ENCODE results near the gene DLGAP1.

DLGAP1 gene

DNA sequence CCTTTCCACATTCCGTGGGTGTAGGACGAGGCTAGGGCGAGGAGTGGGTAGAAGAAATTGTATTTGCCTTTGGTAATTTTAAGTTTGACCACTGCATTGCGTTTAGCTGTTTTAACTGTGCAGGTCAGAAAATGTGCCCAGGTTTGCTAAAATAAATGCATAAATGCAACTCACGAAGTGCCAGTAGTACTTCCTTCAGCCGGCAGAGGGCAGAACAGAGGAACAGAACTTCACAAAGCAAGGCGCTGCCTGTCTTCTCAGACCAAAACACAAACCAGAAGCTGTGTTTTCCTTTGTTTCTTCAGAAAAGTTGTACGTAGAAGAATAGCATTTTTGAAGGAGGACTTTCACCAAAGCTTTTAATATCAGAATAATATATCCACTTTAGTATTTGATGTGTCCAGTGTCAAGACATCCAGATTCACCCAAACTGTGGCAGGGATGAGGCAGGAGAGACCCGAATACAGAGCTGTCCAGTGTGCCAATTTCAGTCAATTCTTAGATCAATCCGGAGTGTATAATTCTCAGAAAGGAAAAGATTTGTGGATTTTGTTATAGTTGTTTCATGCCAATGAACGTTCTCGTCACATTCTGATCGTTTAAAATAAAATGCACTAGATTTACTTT is 348.6 kb downstream of the DLGAP1 start:
- TF ChIP-seq NFIC (IDR thresholded peaks at IDR 0.05) (no peak), RAD21 (IDR thresholded peaks at IDR 0.05; ENCODE audit: low read depth) (peak; percentile 54)

DNA sequence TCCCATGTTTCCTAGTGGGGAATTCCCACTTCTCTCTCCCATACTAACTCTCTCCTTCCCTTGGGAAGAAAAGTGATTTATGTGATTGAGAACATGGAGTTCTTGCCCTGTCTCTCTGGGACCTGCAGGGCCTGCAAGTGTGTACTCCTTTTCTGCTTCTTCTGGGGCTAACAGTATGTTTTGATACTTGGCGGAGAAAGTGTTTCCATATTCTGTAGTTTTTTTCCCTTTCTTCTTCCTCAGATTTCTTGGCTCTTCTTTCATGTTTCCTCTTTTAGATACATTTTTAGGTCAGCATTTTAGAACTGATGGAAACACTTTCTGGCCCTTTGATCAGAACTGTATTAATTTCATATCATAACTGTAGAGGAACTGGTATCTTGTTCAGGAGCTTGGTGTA is 352.2 kb downstream of the DLGAP1 start:
- TF ChIP-seq CREB1 (IDR thresholded peaks at IDR 0.05; ENCODE audit: low read depth) (no peak), TEAD4 (IDR thresholded peaks at IDR 0.05) (no peak), YY1 (IDR thresholded peaks at IDR 0.05; ENCODE audit: low read depth) (no peak), CEBPB (IDR thresholded peaks at IDR 0.05) (no peak), FOXM1 (IDR thresholded peaks at IDR 0.05; ENCODE audit: borderline replicate concordance, low read depth) (no peak), TAF1 (IDR thresholded peaks at IDR 0.05; ENCODE audit: low read depth) (no peak), RAD21 (IDR thresholded peaks at IDR 0.05; ENCODE audit: low read depth) (no peak), NFIC (IDR thresholded peaks at IDR 0.05) (no peak), TCF12 (IDR thresholded peaks at IDR 0.05; ENCODE audit: low read depth) (no peak), EGR1 (IDR thresholded peaks at IDR 0.05) (no peak), ZBTB7A (IDR thresholded peaks at IDR 0.05; ENCODE audit: low read depth) (no peak), EP300 (IDR thresholded peaks at IDR 0.05; ENCODE audit: borderline replicate concordance) (no peak)
- TF ChIP-seq, protein P1, sequence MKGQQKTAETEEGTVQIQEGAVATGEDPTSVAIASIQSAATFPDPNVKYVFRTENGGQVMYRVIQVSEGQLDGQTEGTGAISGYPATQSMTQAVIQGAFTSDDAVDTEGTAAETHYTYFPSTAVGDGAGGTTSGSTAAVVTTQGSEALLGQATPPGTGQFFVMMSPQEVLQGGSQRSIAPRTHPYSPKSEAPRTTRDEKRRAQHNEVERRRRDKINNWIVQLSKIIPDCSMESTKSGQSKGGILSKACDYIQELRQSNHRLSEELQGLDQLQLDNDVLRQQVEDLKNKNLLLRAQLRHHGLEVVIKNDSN (IDR thresholded peaks at IDR 0.05) = no peak
- TF ChIP-seq, protein P2, sequence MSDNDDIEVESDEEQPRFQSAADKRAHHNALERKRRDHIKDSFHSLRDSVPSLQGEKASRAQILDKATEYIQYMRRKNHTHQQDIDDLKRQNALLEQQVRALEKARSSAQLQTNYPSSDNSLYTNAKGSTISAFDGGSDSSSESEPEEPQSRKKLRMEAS (IDR thresholded peaks at IDR 0.05) = no peak
- TF ChIP-seq, protein P3, sequence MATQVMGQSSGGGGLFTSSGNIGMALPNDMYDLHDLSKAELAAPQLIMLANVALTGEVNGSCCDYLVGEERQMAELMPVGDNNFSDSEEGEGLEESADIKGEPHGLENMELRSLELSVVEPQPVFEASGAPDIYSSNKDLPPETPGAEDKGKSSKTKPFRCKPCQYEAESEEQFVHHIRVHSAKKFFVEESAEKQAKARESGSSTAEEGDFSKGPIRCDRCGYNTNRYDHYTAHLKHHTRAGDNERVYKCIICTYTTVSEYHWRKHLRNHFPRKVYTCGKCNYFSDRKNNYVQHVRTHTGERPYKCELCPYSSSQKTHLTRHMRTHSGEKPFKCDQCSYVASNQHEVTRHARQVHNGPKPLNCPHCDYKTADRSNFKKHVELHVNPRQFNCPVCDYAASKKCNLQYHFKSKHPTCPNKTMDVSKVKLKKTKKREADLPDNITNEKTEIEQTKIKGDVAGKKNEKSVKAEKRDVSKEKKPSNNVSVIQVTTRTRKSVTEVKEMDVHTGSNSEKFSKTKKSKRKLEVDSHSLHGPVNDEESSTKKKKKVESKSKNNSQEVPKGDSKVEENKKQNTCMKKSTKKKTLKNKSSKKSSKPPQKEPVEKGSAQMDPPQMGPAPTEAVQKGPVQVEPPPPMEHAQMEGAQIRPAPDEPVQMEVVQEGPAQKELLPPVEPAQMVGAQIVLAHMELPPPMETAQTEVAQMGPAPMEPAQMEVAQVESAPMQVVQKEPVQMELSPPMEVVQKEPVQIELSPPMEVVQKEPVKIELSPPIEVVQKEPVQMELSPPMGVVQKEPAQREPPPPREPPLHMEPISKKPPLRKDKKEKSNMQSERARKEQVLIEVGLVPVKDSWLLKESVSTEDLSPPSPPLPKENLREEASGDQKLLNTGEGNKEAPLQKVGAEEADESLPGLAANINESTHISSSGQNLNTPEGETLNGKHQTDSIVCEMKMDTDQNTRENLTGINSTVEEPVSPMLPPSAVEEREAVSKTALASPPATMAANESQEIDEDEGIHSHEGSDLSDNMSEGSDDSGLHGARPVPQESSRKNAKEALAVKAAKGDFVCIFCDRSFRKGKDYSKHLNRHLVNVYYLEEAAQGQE (IDR thresholded peaks at IDR 0.05; ENCODE audit: low read depth) = no peak

DNA sequence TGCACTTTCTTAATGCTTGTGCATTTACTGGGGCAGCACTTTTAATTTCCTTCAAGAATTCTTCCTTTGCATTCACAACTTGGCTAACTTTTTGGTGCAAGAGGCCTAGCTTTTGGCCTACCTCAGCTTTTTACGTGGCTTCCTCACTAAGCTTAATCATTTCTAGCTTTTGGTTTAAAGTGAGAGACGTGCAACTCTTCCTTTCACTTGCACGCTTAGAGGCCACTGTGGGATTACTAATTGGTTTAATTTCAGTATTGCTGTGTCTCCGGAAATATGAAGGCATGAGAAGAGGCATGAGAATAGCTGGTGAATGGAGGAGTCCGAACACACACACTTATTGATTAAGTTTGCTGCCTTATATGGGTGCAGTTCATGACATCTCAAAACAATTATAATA is 354.1 kb downstream of the DLGAP1 start:
- TF ChIP-seq TEAD4 (IDR thresholded peaks at IDR 0.05) = no peak
- TF ChIP-seq TAF1 (IDR thresholded peaks at IDR 0.05; ENCODE audit: low read depth) = no peak
- TF ChIP-seq TCF12 (IDR thresholded peaks at IDR 0.05; ENCODE audit: low read depth) = no peak
- TF ChIP-seq NFIC (IDR thresholded peaks at IDR 0.05) = no peak
- TF ChIP-seq, protein P3 (IDR thresholded peaks at IDR 0.05; ENCODE audit: low read depth) = no peak
- no peak for TF ChIP-seq CEBPB (IDR thresholded peaks at IDR 0.05)
- TF ChIP-seq YY1 (IDR thresholded peaks at IDR 0.05; ENCODE audit: low read depth) = no peak
- no peak for TF ChIP-seq FOXM1 (IDR thresholded peaks at IDR 0.05; ENCODE audit: borderline replicate concordance, low read depth)

DNA sequence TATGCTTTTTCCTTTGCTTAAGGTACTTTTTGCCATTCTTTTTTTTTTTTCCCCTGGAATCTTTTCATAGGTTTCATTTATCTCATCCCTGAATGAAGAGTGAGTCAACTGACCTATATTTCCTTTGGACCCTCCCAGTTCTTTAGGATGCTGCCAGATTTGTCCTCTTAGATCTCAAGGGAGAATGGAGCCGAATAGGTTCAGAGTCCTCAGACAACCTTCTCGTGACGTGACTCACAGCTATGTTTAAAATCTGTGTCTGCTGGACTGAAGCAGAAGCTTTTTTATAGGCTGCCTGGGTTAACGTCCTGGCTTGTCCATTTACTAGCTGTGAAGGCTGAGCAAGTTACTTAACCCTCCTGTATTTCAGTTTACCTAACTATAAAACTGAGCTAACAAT is 358.6 kb downstream of the DLGAP1 start:
- TF ChIP-seq TEAD4 (IDR thresholded peaks at IDR 0.05) = no peak
- TF ChIP-seq YY1 (IDR thresholded peaks at IDR 0.05; ENCODE audit: low read depth) = no peak
- TF ChIP-seq TCF12 (IDR thresholded peaks at IDR 0.05; ENCODE audit: low read depth) = no peak
- TF ChIP-seq CREB1 (IDR thresholded peaks at IDR 0.05; ENCODE audit: low read depth) = no peak
- no peak for TF ChIP-seq TAF1 (IDR thresholded peaks at IDR 0.05; ENCODE audit: low read depth)
- TF ChIP-seq RAD21 (IDR thresholded peaks at IDR 0.05; ENCODE audit: low read depth) = no peak
- no peak for TF ChIP-seq EGR1 (IDR thresholded peaks at IDR 0.05)
- TF ChIP-seq NFIC (IDR thresholded peaks at IDR 0.05) = no peak
- TF ChIP-seq, protein P2 (IDR thresholded peaks at IDR 0.05) = no peak
- TF ChIP-seq, protein P3 (IDR thresholded peaks at IDR 0.05; ENCODE audit: low read depth) = no peak
- TF ChIP-seq EP300 (IDR thresholded peaks at IDR 0.05; ENCODE audit: borderline replicate concordance) = no peak
- TF ChIP-seq CEBPB (IDR thresholded peaks at IDR 0.05) = no peak
- TF ChIP-seq, protein P1 (IDR thresholded peaks at IDR 0.05) = no peak
- no peak for TF ChIP-seq FOXM1 (IDR thresholded peaks at IDR 0.05; ENCODE audit: borderline replicate concordance, low read depth)
- no peak for TF ChIP-seq ZBTB7A (IDR thresholded peaks at IDR 0.05; ENCODE audit: low read depth)

All from Ishikawa (cell line).